Heart left ventricle (tissue), 16 donors: ENCODE data around the gene LHFPL4. TPM values are rescaled to one million over a fixed set of nuclear protein-coding genes. Genes with fewer than 3 reads are reported as not detected.

Source experiments
- ATAC-seq, 4 donors: fragments of 200-7000 bp; cut with Tn5 transposase; one replicate each; pipeline ENCODE4 v1.9.1; 2020 to 2022; ENCODE audit warnings: moderate library complexity in 4 of 4, mild to moderate bottlenecking in 3 of 4, moderate number of reproducible peaks in 1 of 4
- DNase-seq, 5 donors: peaks; one replicate each; pipeline ENCODE4 v3.0.0-alpha.2; 2020
- H3K27ac ChIP-seq, 12 donors: fragments of 200-600 bp; sonication (generic) in 4 of 12; one replicate each; pipeline versions ENCODE4 v1.5.0 to v1.8.0; 2016 to 2022; ENCODE audit warnings: mild to moderate bottlenecking in 2 of 12
- H3K27me3 ChIP-seq, 9 donors: fragments of 200-600 bp; sonication (generic) in 2 of 9; one replicate each; pipeline versions ENCODE4 v1.5.1 to v1.8.0; 2016 to 2022; ENCODE audit warnings: mild to moderate bottlenecking in 3 of 9
- H3K36me3 ChIP-seq, 9 donors: fragments of 200-600 bp; sonication (generic) in 2 of 9; one replicate each; pipeline versions ENCODE4 v1.5.0 to v1.8.0; 2018 to 2022; ENCODE audit warnings: mild to moderate bottlenecking in 2 of 9
- H3K4me1 ChIP-seq, 12 donors: fragments of 200-600 bp; sonication (generic) in 4 of 12; one replicate each; pipeline versions ENCODE4 v1.5.0 to v1.8.0; 2016 to 2022; ENCODE audit warnings: mild to moderate bottlenecking in 3 of 12
- H3K4me3 ChIP-seq, 12 donors: fragments of 200-600 bp; sonication (generic) in 4 of 12; one replicate each; pipeline versions ENCODE4 v1.5.0 to v1.8.0; 2017 to 2022; ENCODE audit warnings: mild to moderate bottlenecking in 9 of 12, moderate library complexity in 4 of 12
- H3K9me3 ChIP-seq, 12 donors: fragments of 200-600 bp; sonication (generic) in 4 of 12; one replicate each; pipeline versions ENCODE4 v1.5.0 to v1.8.0; 2016 to 2022; ENCODE audit warnings: mild to moderate bottlenecking in 1 of 12
- CTCF ChIP-seq, 12 donors: fragments of 200-600 bp; sonication (generic) in 4 of 12; IDR thresholded peaks; one replicate each; pipeline versions ENCODE4 v1.5.0 to v1.8.0; 2018 to 2022; ENCODE audit warnings: antibody characterized with exemption in 12 of 12, mild to moderate bottlenecking in 5 of 12
- POLR2A ChIP-seq, 2 donors: fragments of 450-650 bp; IDR thresholded peaks; one replicate each; pipeline ENCODE4 v1.6.1; 2017; ENCODE audit warnings: antibody characterized with exemption in 2 of 2, mild to moderate bottlenecking in 2 of 2, moderate library complexity in 2 of 2
- whole genome bisulfite sequencing, 4 donors: extraction: QIAGEN DNeasy Blood & Tissue Kit in 2 of 4; methylation state at CpG; one replicate each; pipeline versions ENCODE4 v1.1.5 to v1.1.7; 2013 to 2018; 5-methylcytosine and 5-hydroxymethylcytosine counted together
- intact Hi-C, 10 donors: fragments of 100-400 bp; cut with DNase I; formaldehyde crosslinking; loops; one replicate each; pipeline versions ENCODE4 v1.11.1 to v1.14.2; 2022
- polyA plus RNA-seq, 2 donors: library from polyadenylated mRNA; stranded (reverse); fragments of 200-250 nt; gene quantifications; one replicate each; pipeline ENCODE4 v1.2.3, GENCODE V29; 2013
- total RNA-seq, 9 donors: library from RNA; depleted of rRNA in 2 of 9; stranded (reverse); fragments of >200 nt in 2 of 9; fragmentation: NEBNext Ultra II Directional in 3 of 9; extraction: Animal tissue kit (Norgen Biotek cat#: 25700) in 3 of 9; gene quantifications; one replicate each; pipeline versions ENCODE4 v1.1.0 to v1.2.4, GENCODE V29; 2016 to 2023
- donor health status: ischemic (EF 13 %, LVEDD 7.1; RV severe dilation, severe dysfunction).
- donor health status: healthy with polysubstance abuse.
- donor health status: DM: no; HTN: yes; CAD: no.
- donor health status: DM: no; HTN: no; CAD: no.
- donor health status: ischemic (EF 25% LVEDD 6.9; RV normal size, moderate dysfunction).
- donor health status: ischemic (EF 25% LVEDD 5.7; RV mildly dilated, moderate dysfunction).
- donor health status: healthy.
- donor health status: DM: yes; HTN: yes; CAD: no.
- donor health status: ischemic (EF 35%, LVEDD 5.7; RV mildly dilated, moderate dysfunction).
- donor health status: nonischemic (EF 11% LVEDD 7.7; RV severe dilation, severe dysfunction).
- donor health status: DM: yes; HTN: yes; CAD: no.
- donor health status: PGD.
- donor health status: ischemic (EF 29% LVEDD 5.4; RV normal size, mild dysfunction).
- donor health status: nonischemic (EF 23%, LVEDD 6.1; RV moderate dilation, normal function).

Gene LHFPL4
- total and polyA plus RNA-seq, 11 donors: 0.08 TPM; not detected in 10

- H3K36me3 ChIP-seq: peaks cover 0 to 56% (median 45%) of the 10 kb centered on the region in 9 donors
- H3K9me3 ChIP-seq: peaks cover 0 to 18% (median 1%) of the 10 kb centered on the region in 12 donors
- no peaks in the 10 kb centered on the region for H3K27me3 ChIP-seq
- no peak for TF ChIP-seq CTCF (IDR thresholded peaks at IDR 0.05)
- no peak for TF ChIP-seq POLR2A (IDR thresholded peaks at IDR 0.05)
- DNase-seq: no peak
- no peaks in the 10 kb centered on the region for H3K4me1 ChIP-seq
- intact Hi-C loops: no loop called here
- 93 to 99% (median 98%) methylated on average over 1 of the region's 1 CpG for WGBS, 4 donors
- H3K27ac ChIP-seq: no peak overlapping the region
- no peak for ATAC-seq
- H3K4me3 ChIP-seq: no peak overlapping the region
Observed at GRCh38 chr3:9485248-9485647, 68.4 kb downstream of the LHFPL4 start.

- H3K36me3 ChIP-seq: peaks cover 0 to 96% (median 85%) of the 10 kb centered on the region in 9 donors
- no peak for ATAC-seq
- WGBS, 4 donors: 91 to 99% (median 95%) methylated on average over 1 of the region's 1 CpG
- H3K9me3 ChIP-seq: no peaks in the 10 kb centered on the region
- no peak overlapping the region for H3K4me3 ChIP-seq
- TF ChIP-seq POLR2A (IDR thresholded peaks at IDR 0.05) (no peak), CTCF (IDR thresholded peaks at IDR 0.05) (no peak)
- no peak overlapping the region for H3K27ac ChIP-seq
- no peaks in the 10 kb centered on the region for H3K27me3 ChIP-seq
- intact Hi-C loops: no loop called here
- DNase-seq: no peak
- no peaks in the 10 kb centered on the region for H3K4me1 ChIP-seq
Observed at GRCh38 chr3:9480265-9480664, 73.4 kb downstream of the LHFPL4 start.

- H3K27ac ChIP-seq: no peak overlapping the region
- peak in 1 of 4 donors; percentile 15 for ATAC-seq
- TF ChIP-seq CTCF (IDR thresholded peaks at IDR 0.05) (no peak), POLR2A (IDR thresholded peaks at IDR 0.05) (no peak)
- no peaks in the 10 kb centered on the region for H3K9me3 ChIP-seq
- H3K36me3 ChIP-seq: peaks cover 3 to 100% (median 98%) of the 10 kb centered on the region in 9 donors
- WGBS, 4 donors: 93 to 98% (median 96%) methylated on average over 5 of the region's 5 CpGs
- intact Hi-C loops: no loop called here
- H3K4me1 ChIP-seq: no peaks in the 10 kb centered on the region
- H3K4me3 ChIP-seq: no peak overlapping the region
- H3K27me3 ChIP-seq: no peaks in the 10 kb centered on the region
- DNase-seq: no peak
Observed at GRCh38 chr3:9476935-9477334, 76.7 kb downstream of the LHFPL4 start.

GRCh38 chr3:9474482-9474881 lies 79.1 kb downstream of the LHFPL4 start:
- no peaks in the 10 kb centered on the region for H3K9me3 ChIP-seq
- no peaks in the 10 kb centered on the region for H3K27me3 ChIP-seq
- H3K36me3 ChIP-seq: peaks cover 3 to 100% (median 100%) of the 10 kb centered on the region in 9 donors
- WGBS, 4 donors: 92 to 94% (median 93%) methylated on average over 6 of the region's 6 CpGs
- H3K4me3 ChIP-seq: no peak overlapping the region
- H3K27ac ChIP-seq: no peak overlapping the region
- no peak for DNase-seq
- intact Hi-C loops: loop anchor here in 2 of 10 donors (5.0 kb wide), 2 partner anchors 42 to 498 kb away; no protein-coding TSS in a partner anchor
- no peaks in the 10 kb centered on the region for H3K4me1 ChIP-seq
- no peak for ATAC-seq
- no peak for TF ChIP-seq POLR2A (IDR thresholded peaks at IDR 0.05)
- TF ChIP-seq CTCF (IDR thresholded peaks at IDR 0.05): no peak
